Keratinocyte (primary cell): ENCODE measurements around the gene KLF16. TPM values are rescaled to one million over a fixed set of nuclear protein-coding genes. Genes with fewer than 3 reads are reported as not detected.

Experiments
- DNase-seq: peaks from one replicate; pipeline ENCODE4 v3.0.0-alpha.2; 2011; ENCODE audit warnings: low read depth, missing footprints, low spot score
- FAIRE-seq: peaks from 2 replicates; lab custom pipeline; 2011; peaks lifted over from hg19 to GRCh38; lab: Jason Lieb, UNC
- H2AFZ ChIP-seq: 2 replicates; pipeline ENCODE4 v1.6.0; 2012; ENCODE audit warnings: low read length, control low read depth, inconsistent platforms; ENCODE audit not compliant: control insufficient read depth
- H3K27ac ChIP-seq: 2 replicates; pipeline ENCODE4 v1.5.1; 2011; ENCODE audit warnings: low read length; ENCODE audit not compliant: control insufficient read depth, insufficient read depth
- H3K27me3 ChIP-seq: 3 replicates; pipeline ENCODE4 v1.6.0; 2011; ENCODE audit warnings: low read length; ENCODE audit not compliant: control insufficient read depth, insufficient read depth; ENCODE audit errors: extremely low read depth
- H3K36me3 ChIP-seq, 2 experiments: 2 replicates in 1 of 2; 3 replicates in 1 of 2; pipeline ENCODE4 v1.5.1; 2011; ENCODE audit warnings: low read length in 2 of 2, mild to moderate bottlenecking in 1 of 2; ENCODE audit not compliant: control insufficient read depth in 2 of 2, insufficient read depth in 2 of 2; ENCODE audit errors: extremely low read depth in 1 of 2
- H3K4me1 ChIP-seq: 3 replicates; pipeline ENCODE4 v1.5.1; 2011; ENCODE audit warnings: low read length; ENCODE audit not compliant: control insufficient read depth, insufficient read depth; ENCODE audit errors: extremely low read depth
- H3K4me2 ChIP-seq: 3 replicates; pipeline ENCODE4 v1.6.0; 2011; ENCODE audit warnings: low read depth, low read length; ENCODE audit not compliant: control insufficient read depth, insufficient read depth; ENCODE audit errors: extremely low read depth
- H3K4me3 ChIP-seq, 3 experiments: fragments of 200-600 bp in 1 of 3; sonication (generic) in 1 of 3; 2 replicates in 2 of 3; 3 replicates in 1 of 3; pipeline ENCODE4 v1.5.1; 2011 to 2016; ENCODE audit warnings: low read length in 3 of 3, mild to moderate bottlenecking in 3 of 3, control low read depth in 2 of 3, inconsistent platforms in 1 of 3, low read depth in 1 of 3, mixed read lengths in 1 of 3, mixed run types in 1 of 3, moderate library complexity in 1 of 3; ENCODE audit not compliant: control insufficient read depth in 2 of 3, insufficient read depth in 2 of 3; ENCODE audit errors: extremely low read depth in 1 of 3
- H3K79me2 ChIP-seq: 2 replicates; pipeline ENCODE4 v1.6.0; 2012; ENCODE audit warnings: low read length; ENCODE audit not compliant: control insufficient read depth, insufficient read depth
- H3K9ac ChIP-seq: 3 replicates; pipeline ENCODE4 v1.6.0; 2011; ENCODE audit warnings: low read length; ENCODE audit not compliant: control insufficient read depth, insufficient read depth; ENCODE audit errors: extremely low read depth
- H3K9me1 ChIP-seq: 3 replicates; pipeline ENCODE4 v1.6.0; 2011; ENCODE audit warnings: low read length; ENCODE audit not compliant: control insufficient read depth, insufficient read depth; ENCODE audit errors: extremely low read depth
- H3K9me3 ChIP-seq: 2 replicates; pipeline ENCODE4 v1.5.1; 2012; ENCODE audit warnings: low read depth, low read length; ENCODE audit not compliant: control insufficient read depth
- H4K20me1 ChIP-seq: 3 replicates; pipeline ENCODE4 v1.6.0; 2011; ENCODE audit warnings: low read length; ENCODE audit not compliant: control insufficient read depth, insufficient read depth; ENCODE audit errors: extremely low read depth
- CTCF ChIP-seq, 3 experiments: IDR thresholded peaks in 1 of 3; conservative IDR thresholded peaks in 1 of 3; optimal IDR thresholded peaks in 1 of 3; 2 replicates in 2 of 3; 3 replicates in 1 of 3; pipeline versions ENCODE3 to v1.5.1; 2011; ENCODE audit warnings: low read length in 3 of 3, mild to moderate bottlenecking in 3 of 3, moderate library complexity in 2 of 3, control low read depth in 1 of 3, inconsistent platforms in 1 of 3; ENCODE audit not compliant: insufficient read depth in 2 of 3; ENCODE audit errors: extremely low read depth in 1 of 3
- EZH2 ChIP-seq: IDR thresholded peaks from one replicate; pipeline ENCODE4 v1.6.1; 2012; ENCODE audit warnings: inconsistent platforms, mild to moderate bottlenecking, low read length, moderate library complexity
- dilution Hi-C: fragments of 300-500 bp; cut with MboI; formaldehyde crosslinking; loops from one replicate; pipeline ENCODE4 v1.7.0; 2020; ENCODE audit warnings: low sequenced_read_pairs; ENCODE audit not compliant: extremely low pct_ligation_motif_present
- polyA plus RNA-seq, 5 experiments: library from polyadenylated mRNA; depleted of rRNA in 3 of 5; stranded (reverse) in 3 of 5; stranded (forward) in 1 of 5; unstranded in 1 of 5; fragments of >200 nt; gene quantifications; 1 replicate in 1 of 5; 2 replicates in 3 of 5; 3 replicates in 1 of 5; pipeline versions ENCODE4 v1.2.1 to v1.2.3, GENCODE V29; 2011 to 2012; ENCODE audit warnings: missing spikeins in 2 of 5, low read depth in 1 of 5, low replicate concordance in 1 of 5

KLF16 gene
- polyA plus RNA-seq, 1 donor (not counting 4 experiments of a cell fraction or from before 2014, with no cell fraction given) = 4.9 TPM

- Histone ChIP-seq H3K27ac (no peak overlapping the region), H2AFZ (no peak overlapping the region), H3K79me2 (no peaks in the 10 kb centered on the region), H3K9me3 (no peaks in the 10 kb centered on the region), H3K4me2 (no peak overlapping the region), H3K9me1 (no peaks in the 10 kb centered on the region), H3K9ac (no peak overlapping the region), H3K27me3 (no peaks in the 10 kb centered on the region), H3K4me3 (no peak overlapping the region), H3K36me3 (no peaks in the 10 kb centered on the region), H4K20me1 (no peaks in the 10 kb centered on the region), H3K4me1 (peaks cover 2% of the 10 kb centered on the region)
- no peak for TF ChIP-seq EZH2
- no peak for TF ChIP-seq CTCF (optimal IDR thresholded peaks at IDR 0.05 in 1 of 3, IDR thresholded peaks at IDR 0.05 in 1 of 3, conservative IDR thresholded peaks at IDR 0.05 in 1 of 3; ENCODE audit: extremely low read depth in 1 of 3, insufficient read depth in 2 of 3, low read length in 3 of 3)
- FAIRE-seq = no peak
- dilution Hi-C loops = no loop called here
- DNase-seq = no peak
Observed at GRCh38 chr19:1805401-1806183, 57.8 kb downstream of the KLF16 start.

DNA sequence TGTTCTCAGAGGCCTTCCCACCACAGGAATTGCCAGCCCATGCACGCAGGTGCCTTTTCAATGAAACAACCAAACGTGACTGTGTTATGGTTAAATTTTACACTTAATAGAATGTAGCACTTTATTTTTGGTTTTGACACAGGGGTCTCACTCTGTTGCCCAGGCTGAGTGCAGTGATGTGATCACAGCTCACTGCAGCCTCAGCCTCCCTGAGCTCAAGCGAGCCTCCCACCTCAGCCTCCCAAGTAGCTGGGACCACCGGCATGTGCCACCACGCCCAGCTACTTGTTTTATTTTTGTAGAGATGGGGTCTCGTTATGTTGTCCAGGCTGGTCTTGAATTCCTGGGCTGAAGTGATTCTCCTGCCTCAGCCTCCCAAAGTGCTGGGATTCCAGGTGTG is 58.5 kb downstream of the KLF16 start:
- Histone ChIP-seq H3K9me1 (no peaks in the 10 kb centered on the region), H3K4me2 (no peak overlapping the region), H4K20me1 (no peaks in the 10 kb centered on the region), H3K27ac (no peak overlapping the region), H3K9me3 (no peaks in the 10 kb centered on the region), H3K4me3 (no peak overlapping the region), H3K79me2 (no peaks in the 10 kb centered on the region), H3K4me1 (peaks cover 2% of the 10 kb centered on the region), H2AFZ (no peak overlapping the region), H3K36me3 (no peaks in the 10 kb centered on the region), H3K9ac (no peak overlapping the region), H3K27me3 (no peaks in the 10 kb centered on the region)
- TF ChIP-seq EZH2 (no peak), CTCF (optimal IDR thresholded peaks at IDR 0.05 in 1 of 3, IDR thresholded peaks at IDR 0.05 in 1 of 3, conservative IDR thresholded peaks at IDR 0.05 in 1 of 3; ENCODE audit: extremely low read depth in 1 of 3, insufficient read depth in 2 of 3, low read length in 3 of 3) (no peak)
- dilution Hi-C loops = no loop called here
- DNase-seq (no peak), FAIRE-seq (no peak)

Other genes starting within 250 kb of the KLF16 start
- 40.0 to 59.0 TPM (median 44.4 TPM) in 3 replicates for gene TCF3, start 211.0 kb downstream of the KLF16 start, polyA plus RNA-seq
- under 0.01 to 0.01 TPM in 2 of 3 replicates, not detected in the other for gene ONECUT3, start 110.1 kb downstream of the KLF16 start, polyA plus RNA-seq
- gene ATP8B3, start 51.3 kb downstream of the KLF16 start, polyA plus RNA-seq = 0.98 to 2.8 TPM (median 1.2 TPM) in 3 replicates
- 6.1 to 18.6 TPM (median 9.1 TPM) in 3 replicates for gene REXO1, start 15.1 kb downstream of the KLF16 start, polyA plus RNA-seq
- gene ABHD17A, start 21.9 kb upstream of the KLF16 start, polyA plus RNA-seq = 27.2 to 67.3 TPM (median 31.0 TPM) in 3 replicates
- 0.55 to 0.93 TPM (median 0.85 TPM) in 3 replicates for gene ADAT3, start 41.8 kb upstream of the KLF16 start, polyA plus RNA-seq
- 4.8 to 30.3 TPM (median 7.0 TPM) in 3 replicates for gene SCAMP4, start 41.8 kb upstream of the KLF16 start, polyA plus RNA-seq
- gene CSNK1G2, start 77.6 kb upstream of the KLF16 start, polyA plus RNA-seq = 32.5 to 72.4 TPM (median 34.9 TPM) in 3 replicates
- 19.2 to 24.7 TPM (median 22.3 TPM) in 3 replicates for gene BTBD2, start 152.1 kb upstream of the KLF16 start, polyA plus RNA-seq
- 64.0 to 113 TPM (median 88.3 TPM) in 3 replicates for gene MKNK2, start 187.7 kb upstream of the KLF16 start, polyA plus RNA-seq
- 24.1 to 61.8 TPM (median 34.2 TPM) in 3 replicates for gene MOB3A, start 232.7 kb upstream of the KLF16 start, polyA plus RNA-seq
- gene IZUMO4, start 233.3 kb upstream of the KLF16 start, polyA plus RNA-seq = 6.0 to 14.9 TPM (median 6.7 TPM) in 3 replicates